Fibroblast of skin of back (primary cell): ENCODE data around the gene COL6A1. TPM values are rescaled to one million over a fixed set of nuclear protein-coding genes. Genes with fewer than 3 reads are reported as not detected.
A peak's percentile ranks its signal among the peaks of the same experiment; 100 is the strongest.

Experiments used
- DNase-seq: peaks from one replicate; pipeline ENCODE4 v3.0.0-alpha.2; 2013
- polyA plus RNA-seq, 2 experiments: library from polyadenylated mRNA; unstranded; fragments of 120-200 nt; gene quantifications; one replicate each; pipeline ENCODE4 v1.2.1, GENCODE V29; 2013; ENCODE audit not compliant: insufficient read length in 2 of 2

Gene COL6A1, protein sequence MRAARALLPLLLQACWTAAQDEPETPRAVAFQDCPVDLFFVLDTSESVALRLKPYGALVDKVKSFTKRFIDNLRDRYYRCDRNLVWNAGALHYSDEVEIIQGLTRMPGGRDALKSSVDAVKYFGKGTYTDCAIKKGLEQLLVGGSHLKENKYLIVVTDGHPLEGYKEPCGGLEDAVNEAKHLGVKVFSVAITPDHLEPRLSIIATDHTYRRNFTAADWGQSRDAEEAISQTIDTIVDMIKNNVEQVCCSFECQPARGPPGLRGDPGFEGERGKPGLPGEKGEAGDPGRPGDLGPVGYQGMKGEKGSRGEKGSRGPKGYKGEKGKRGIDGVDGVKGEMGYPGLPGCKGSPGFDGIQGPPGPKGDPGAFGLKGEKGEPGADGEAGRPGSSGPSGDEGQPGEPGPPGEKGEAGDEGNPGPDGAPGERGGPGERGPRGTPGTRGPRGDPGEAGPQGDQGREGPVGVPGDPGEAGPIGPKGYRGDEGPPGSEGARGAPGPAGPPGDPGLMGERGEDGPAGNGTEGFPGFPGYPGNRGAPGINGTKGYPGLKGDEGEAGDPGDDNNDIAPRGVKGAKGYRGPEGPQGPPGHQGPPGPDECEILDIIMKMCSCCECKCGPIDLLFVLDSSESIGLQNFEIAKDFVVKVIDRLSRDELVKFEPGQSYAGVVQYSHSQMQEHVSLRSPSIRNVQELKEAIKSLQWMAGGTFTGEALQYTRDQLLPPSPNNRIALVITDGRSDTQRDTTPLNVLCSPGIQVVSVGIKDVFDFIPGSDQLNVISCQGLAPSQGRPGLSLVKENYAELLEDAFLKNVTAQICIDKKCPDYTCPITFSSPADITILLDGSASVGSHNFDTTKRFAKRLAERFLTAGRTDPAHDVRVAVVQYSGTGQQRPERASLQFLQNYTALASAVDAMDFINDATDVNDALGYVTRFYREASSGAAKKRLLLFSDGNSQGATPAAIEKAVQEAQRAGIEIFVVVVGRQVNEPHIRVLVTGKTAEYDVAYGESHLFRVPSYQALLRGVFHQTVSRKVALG
- 2,960 TPM for polyA plus RNA-seq (2013, experiment 1 of 2; ENCODE audit: insufficient read length)
- polyA plus RNA-seq (2013, experiment 2 of 2; ENCODE audit: insufficient read length) = 3,135 TPM

DNA sequence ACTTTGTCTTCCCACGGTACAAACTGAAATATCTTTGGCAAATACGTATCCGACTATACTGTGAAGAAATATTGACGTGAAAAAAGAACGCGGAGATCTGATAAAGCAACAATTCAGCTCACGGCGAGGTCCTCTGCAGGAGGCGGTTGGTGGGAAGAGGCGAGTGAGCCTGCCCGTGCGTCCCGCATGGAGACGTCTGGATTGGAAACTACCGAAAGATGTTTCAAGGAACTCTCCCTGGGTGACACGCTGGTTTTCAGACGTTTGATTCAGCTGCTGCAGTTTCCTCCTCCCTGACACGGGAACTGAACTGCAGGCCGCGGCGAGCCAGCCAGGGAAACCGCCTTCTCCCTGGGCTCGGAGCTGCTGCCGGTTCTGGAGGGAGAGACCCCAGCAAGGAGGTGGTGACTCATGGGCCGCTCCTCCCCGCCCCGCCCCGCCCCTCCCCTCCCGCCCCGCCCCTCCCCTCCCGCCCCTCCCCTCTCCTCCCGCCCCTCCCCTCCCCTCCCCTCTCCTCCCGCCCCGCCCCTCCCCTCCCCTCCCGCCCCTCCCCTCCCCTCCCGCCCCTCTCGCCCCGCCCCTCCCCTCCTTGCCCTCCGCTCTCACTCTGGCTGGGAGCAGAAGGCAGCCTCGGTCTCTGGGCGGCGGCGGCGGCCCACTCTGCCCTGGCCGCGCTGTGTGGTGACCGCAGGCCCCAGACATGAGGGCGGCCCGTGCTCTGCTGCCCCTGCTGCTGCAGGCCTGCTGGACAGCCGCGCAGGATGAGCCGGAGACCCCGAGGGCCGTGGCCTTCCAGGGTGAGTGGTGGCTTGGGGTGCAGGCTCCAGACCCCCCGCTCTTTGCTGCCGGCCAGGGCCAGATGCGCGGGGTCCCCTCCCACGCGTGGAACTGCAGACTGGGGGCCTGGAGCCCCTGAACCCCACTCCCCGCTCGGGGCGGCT, at the start of gene COL6A1:
COL6A1 (plus strand) TSS at position 620 of the 941 bp plus-strand sequence; CDS start at position 701, 81 bp downstream.
- peak; percentile 93 for DNase-seq

DNA sequence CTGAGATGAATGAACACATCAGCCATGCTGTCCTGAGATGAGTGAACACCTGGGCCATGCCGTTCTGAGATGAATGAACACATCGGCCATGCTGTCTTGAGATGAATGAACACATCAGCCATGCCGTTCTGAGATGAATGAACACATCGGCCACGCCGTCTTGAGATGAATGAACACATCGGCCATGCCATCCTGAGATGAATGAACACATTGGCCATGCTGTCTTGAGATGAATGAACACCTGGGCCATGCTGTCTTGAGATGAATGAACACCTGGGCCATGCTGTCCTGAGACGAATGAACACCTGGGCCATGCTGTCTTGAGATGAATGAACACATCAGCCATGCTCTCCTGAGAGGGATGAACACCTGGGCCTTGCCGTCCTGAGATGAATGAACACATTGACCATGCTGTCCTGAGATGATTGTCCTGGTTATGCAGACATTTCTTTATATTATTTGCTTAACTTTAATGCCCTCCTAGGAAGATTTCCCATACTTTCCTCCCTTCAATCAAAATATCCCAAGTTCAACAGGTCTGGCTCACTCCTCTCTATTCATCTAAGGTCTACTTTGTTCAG, 48.6 kb upstream of the COL6A1 start:
- DNase-seq = no peak

DNA sequence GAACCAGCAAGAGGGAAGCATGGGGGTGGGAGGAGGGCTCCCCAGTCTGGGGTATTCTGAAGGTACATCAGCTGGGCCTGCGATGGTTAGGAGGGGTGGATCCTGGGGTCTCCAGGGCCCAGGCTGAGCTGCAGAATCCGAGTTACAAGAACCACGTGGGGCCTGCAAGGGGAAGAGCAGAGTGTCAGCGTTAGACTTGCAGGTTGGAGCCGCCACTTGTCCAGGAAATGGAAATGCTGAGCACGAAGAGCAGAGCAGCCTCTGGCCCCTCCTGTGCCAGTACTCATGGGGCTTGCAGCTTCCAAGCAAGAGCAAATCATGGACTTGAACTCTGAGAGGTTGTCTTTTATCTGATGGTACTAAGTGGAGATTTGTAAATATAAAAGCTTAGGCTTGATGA, 47.5 kb upstream of the COL6A1 start:
- no peak for DNase-seq

DNA sequence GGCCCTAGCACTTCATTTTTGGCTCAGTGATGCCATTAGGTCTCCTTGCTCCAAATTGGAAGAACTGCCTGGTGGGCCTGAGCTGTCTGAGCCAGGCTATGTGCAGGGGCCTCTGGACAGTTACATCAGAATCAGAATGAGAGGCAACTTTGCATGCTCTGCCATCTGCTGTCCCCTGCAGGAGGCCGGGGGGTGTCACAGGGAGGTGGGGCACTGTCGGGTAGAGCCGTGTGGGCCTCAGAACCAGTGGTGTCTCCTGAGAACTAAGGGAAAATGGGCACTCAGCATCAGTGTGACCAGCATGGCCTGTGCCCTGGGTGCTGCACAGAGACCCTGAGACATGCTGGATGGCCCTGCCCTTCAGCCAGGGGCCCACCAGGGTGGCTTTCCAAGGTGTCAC, 47.0 kb upstream of the COL6A1 start:
- no peak for DNase-seq

DNA sequence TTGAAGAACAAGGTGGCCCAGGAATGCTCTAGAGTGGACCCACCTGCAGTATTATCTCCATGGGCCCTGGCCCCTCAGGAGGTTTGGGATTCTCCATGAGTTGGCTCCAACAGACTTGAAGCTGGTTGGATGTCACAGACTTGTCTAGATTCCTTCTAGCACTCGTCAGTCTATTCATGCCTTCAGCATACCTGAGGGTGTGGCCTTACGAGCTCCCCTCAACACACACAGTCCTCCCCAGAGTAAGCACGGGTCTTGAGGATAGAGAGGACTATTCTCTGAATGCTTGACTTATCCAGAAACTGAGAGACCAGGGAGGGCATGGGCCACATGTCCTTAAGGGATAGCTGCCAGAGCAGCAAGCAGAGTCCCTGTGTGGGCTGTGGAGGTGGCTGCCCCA, 45.9 kb upstream of the COL6A1 start:
- peak; percentile 42 for DNase-seq

DNA sequence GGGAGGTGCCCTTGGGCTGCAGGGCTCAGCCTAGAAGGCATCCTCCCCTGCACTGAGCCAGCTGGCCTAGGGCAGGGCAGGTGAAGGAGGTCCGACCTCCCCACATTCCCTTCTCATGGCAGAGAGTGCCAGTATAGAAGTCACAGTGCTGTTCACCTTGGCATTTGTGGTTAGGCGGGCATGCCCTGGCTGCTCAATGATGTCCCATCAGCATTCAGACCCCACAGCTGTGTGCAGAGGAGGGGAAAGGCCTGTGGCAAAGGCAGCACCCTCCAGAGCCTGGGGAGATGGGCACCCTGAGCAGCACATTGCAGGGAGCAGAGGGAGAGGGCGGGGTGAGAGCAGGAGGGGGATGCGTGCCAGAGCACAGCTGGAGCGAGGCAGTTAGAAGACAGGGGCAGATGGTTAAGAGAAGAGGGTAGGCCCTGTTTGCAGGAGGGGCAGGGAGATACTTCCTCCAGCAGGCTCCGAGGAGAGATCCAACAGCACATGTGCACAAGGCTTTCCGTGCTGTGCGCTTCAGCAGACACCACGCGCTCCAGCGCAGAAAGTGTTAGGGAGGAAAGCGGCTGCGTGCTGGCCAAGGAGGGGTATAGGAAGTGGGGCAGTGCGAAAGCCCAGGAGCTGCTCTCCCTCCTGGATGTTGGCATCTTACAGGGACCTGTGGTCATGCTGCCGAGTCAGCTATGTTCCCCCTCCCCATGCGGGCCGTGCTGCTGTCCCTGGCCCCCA, 43.7 kb upstream of the COL6A1 start:
- no peak for DNase-seq

DNA sequence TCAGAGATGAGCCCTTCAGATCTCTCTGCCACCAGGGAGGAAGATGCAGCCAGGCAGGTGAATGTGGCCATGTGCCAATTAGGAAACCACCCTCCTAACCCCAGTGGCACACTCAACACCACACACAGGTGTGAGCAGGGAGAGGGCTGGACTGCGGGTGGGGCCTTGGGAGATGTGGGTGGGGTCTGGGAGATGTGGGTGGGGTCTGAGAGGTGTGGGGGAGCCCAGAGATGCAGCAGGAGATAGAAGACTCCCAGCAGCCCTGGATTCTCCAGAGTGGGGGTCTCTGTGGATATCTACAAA, 43.2 kb upstream of the COL6A1 start:
- DNase-seq = no peak

DNA sequence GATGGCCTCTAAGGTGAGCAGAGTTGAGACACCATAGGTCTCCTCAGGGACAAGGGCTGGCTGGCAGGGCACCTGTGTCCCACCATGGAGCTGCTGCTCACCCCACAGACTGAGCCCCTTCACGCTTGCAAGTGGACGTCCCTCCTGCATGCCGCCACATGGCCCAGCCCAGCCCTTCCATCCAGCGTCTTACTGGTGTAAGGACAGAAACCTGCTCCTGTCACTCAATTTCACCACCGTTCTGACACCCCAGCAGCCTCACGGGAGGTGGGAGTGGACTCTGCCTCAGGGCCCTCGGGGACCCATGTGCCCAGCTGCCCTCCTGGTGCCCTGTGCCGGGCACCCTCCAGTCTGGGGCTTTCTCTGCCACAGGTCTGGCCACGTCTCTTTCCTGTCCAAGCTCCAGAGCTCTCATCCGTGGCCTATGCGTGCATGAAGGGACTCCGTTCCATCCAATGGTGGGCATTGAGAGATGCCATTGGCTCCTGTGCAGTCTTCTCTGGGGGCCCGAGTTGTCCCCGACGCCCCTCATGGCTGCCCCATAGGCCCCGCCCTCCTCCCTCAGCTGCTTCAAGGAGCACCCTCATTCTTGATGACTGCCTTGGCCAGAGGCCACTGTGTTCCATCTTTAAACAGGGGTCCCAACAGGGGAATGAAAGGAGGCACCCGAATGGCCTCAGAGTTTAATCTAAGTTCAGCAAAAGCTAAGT, 42.6 kb upstream of the COL6A1 start:
- no peak for DNase-seq

DNA sequence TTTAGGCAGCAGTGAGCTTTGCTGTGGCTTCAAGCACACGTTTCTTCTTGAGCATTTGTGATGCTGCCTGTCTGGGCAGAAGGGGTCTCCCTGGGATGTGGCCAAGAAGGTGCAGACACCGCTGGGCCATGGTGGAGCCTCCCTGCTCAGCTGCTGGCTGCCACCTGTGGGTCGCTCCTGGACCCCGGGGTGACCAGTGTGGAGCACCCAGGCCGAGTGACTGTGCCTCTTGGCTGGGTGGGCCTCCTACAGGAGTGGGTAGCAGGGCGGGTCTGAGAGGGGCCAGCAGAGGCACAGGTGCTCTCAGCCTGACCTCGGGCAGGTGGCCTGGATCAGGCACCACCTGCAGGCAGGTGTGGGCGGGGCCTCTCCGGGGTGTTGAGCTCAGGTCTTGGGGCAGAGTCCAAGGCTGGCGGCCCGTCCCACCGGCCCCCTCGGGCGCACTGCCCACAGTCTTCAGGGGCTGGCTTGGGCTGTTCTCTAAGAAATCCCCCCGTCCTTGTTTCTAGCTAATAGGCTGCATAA, 42.0 kb upstream of the COL6A1 start:
- no peak for DNase-seq

DNA sequence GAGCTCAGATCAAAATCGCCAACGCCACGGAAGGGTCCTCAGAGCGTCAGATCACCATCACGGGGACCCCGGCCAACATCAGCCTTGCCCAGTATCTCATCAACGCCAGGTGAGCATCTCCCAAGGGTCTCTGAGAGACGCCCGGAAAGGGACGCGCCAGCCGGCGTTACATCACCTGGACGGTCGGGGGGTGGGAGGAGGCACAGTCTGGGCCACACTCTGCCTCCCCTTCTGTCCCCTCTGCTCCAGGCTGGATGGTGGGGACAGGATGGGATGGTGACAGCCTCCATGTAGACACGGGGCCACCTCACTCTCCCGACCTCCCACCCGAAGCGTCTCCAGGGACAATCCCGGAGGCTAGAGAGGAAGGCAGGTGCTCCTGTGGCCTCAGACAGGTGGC, 41.5 kb upstream of the COL6A1 start:
- DNase-seq = no peak

DNA sequence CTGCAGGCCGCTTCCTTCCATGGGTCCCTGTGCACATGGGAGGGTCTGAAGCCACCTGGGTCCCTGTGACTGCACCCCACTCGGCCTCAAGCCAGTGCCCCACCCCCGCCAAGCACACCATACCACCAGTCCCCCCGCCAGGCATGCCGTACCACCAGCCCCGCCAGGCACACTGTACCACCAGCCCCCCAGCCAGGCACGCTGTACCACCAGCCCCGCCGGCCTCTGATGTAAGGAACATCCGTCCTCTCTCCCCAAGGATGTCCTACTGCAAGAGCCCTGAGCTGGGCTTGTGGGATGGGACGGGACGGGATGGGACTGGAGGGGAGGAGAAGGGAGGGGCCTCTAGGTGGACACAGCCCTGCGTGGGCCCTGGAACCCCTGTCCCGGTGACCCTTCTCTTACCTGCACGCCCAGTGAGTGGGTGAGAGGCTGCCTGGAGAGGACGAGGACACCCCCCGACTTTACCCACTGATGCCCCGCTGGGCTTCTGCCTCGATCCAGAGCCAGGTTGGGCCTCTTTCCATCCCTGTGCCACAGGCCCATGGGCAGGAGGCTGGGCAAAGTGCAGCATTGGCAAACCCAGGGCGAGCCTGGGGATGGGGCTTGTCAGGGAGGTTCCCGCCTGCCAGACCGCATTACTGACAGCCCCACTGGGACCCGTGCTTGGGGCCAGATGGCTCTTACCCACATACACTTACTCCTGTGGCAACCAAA, 40.8 kb upstream of the COL6A1 start:
- DNase-seq = no peak

DNA sequence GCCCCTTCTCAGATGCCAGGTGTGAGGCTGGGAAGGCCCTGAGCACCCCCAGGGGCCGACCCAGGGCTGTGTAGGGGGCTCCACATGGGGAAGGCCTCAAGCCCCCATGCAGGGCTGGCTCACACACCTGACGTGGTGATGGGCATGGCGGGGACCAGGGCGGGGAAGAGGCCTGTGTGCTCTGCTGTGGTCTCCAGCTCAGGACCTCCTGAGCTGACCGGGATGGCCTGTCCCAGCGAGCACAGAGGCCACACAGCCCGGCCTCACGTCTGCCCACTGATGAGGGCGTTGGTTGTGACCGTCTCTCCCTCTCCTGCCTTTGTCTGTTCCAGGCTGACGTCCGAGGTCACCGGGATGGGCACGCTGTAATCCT, 40.2 kb upstream of the COL6A1 start:
- DNase-seq = no peak

DNA sequence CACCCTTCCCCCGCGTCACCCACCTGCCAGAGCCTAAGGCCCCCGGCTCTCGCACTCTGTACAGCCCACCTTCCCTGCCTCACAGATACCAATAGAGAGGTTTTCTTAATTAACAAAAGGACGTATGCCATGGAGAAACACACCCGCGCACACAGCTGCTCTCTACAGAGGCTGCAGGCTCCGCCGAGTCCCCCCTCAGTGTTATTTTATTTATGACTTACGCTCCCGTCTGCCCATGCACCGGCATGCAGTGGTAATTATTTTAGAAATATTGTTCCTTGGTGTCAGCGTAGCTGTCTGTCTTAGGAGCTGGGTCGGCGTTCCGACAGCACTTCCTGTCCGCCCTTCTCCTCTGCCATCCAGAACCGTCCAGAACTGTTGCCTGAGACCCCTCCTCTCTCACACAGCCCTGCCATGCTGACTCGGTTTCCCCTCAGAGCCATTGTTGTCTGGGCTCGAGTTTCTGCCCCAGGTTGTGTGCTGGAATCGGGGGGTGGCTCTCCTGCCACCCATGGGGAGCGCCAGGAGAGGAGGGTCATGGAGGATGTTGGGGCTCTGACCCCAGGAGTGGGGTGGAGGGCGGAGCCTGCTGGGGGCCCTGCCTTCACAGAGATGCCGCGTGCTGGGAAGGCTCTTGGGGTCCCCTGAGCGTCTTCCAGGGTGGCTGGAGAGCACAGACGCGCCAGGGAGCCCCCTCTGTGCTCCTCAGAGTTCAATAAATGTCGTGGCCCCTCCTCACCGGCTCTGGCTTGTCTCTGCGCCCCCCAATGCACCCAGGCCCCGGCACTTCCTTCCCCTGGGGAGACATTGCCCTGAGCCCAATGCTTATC, 39.6 kb upstream of the COL6A1 start:
- no peak for DNase-seq

DNA sequence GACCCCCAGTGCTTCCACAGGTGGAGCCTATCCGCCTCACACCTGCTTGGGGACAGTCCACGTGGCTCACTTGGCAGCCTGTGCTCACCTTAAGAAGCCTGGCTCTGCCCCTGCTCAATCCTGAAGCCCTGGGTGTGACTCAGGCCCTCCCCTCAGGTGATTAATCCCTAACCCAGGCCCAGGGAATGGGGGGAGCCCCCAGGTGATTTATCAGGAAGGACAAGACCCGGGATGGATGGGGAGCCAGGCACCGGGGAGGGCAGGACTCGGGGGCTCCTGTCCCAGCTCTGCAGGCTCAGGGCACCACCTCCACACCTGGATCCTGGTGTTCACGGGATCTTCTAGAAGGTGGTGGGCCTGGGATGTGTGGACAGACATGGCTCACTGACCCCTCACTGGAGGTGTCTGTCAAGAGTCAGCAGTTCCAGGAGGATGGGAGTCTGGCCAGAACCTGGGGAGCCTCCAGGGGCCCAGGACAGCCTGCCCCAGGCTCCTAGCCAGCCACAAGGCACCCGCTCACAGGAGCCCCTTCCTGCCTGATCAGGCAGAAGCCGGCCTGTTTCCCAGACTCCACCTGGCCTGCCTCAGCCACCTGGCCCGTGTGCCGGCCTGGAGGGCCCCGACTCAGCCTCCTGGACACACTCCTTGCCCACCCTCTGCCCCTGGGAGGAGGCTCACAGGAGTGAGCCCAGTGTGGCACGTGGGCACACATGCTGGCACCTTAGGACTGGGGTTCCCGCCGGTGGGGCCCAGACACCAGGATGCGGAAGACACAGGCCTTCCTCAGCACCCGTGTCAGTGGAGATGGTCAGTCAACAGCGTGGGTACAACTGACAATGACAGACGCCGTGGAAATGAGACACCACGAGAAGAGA, 38.6 kb upstream of the COL6A1 start:
- no peak for DNase-seq

DNA sequence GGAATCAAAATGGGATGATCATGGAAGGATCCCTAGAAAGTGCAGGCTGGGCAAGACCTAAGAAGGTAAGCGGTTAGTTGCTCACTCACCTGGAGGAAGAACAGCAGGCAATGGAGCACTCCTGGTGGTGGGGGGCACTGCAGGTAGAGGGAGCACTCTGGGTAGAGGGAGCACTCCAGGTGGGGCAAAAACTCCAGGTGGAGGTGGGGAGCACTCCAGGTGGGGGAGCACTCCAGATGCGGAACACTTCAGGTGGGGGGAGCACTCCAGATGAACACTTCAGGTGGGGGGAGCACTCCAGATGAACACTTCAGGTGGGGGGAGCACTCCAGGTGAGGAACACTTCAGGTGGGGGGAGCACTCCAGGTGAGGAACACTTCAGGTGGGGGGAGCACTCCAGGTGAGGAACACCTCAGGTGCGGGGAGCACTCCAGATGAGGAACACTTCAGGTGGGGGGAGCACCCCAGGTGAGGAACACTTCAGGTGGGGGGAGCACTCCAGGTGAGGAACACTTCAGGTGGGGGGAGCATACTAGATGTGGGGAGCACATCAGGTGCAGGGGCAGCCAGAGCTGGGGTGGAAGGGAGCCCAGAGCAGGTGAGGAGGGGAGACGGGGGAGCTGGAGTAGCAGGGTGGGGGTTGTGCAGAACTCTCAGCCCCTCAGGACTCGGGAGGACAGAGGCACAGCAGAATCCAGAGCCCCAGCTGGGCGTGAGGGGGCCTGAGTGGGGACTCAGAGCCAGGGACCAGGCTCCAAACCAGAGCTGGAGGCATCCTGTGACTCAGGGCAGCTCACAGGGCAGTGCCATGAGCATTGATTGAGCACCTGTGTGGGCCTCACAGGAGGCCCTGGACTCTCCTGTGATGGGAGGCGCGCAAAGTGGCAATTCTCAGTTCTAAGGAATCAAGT, 37.7 kb upstream of the COL6A1 start:
- DNase-seq = no peak

DNA sequence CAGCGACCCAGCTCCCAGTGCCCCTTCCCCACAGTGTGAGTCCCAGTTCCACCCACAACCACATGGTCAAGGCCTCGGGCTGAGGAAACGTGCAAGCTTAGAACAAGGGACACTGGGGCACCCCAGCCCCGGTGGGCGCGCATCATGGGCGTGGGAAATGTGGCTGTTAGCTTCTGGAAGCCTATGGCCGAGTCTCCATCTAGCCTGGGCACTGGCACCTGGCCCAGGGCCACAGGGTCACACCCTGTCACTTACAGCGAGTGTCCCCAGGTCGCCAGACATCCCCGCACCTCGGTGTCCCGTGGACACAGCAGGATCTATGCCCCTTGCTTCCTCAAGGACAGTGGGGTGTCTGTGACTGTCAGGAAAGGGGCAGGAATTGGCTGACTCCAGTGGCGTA, 37.0 kb upstream of the COL6A1 start:
- DNase-seq = no peak
